ENCODE measurements around the gene ADRM1.

ADRM1 gene

DNA sequence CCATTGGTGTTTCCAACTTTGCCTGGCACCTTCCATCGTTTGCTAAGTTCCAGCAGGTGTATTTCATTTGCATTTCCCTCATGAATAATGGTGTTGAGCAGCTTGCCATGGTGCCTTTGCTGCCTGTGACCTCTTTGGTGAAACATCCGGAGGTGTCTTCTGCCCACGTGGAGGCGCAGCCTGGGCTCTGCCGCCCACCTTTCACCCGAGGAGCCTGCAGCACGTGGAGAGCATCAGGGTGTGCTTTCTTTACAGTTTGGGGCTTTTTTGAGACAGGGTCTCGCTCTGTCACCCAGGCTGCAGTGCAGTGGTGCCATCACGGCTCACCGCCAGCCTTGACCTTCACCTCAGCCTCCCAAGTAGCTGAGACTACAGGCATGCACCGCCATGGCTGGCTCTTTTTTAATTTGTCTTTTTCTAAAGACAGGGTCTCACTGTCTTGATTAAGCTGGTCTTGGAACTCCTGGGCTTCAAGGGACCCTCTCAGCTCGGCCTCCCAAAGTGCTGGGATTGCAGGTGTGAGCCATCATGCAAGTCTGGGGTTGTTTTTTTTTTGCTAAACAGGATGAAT is 3.0 kb upstream of the ADRM1 start:
- DNase-seq = no peak

DNA sequence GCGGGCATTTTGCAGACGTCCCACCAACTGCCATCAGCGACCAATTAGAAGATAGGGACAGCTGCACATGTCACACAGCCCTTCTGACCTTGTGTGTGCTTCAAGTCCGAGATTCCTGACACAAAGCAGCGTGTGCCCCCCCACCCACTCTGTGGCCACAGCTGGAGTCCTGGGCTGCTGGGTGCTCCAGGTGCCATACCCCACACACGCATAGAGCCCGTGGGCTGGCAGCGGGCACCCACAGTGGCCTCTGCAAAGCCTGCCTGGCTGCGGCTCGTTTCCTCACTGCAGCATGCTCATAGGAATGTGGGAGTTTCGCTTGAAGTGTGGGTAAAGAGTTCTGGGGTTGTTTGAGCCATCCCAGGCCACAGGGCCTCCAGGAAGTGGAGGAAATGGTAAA is 2.5 kb upstream of the ADRM1 start:
- no peak for DNase-seq

DNA sequence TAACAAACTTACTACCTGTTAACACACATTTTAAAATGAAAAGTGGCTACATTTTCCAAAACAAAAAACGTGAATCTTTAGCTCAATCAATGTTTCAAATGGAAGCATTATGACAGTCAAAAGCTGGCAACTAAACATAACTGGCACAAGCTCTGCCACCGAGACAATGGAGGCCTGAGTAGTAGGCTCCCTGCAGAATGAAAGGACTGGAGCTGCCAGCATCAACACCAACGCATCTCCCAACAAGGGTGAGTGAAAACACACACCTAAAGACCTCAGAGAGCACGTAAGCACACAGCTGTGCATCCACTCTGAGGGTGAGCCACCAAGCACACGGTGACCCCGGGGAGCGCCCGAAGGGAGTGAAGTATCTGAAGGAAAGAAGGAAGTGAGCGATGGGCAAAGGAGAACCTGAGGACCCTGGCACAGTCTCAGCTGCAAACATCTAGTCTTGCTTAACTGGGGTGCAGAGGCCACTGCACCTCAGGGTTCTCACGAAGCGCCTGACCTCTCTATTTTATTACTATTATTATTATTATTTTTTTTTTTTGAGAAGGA is 1.6 kb upstream of the ADRM1 start:
- no peak for DNase-seq

DNA sequence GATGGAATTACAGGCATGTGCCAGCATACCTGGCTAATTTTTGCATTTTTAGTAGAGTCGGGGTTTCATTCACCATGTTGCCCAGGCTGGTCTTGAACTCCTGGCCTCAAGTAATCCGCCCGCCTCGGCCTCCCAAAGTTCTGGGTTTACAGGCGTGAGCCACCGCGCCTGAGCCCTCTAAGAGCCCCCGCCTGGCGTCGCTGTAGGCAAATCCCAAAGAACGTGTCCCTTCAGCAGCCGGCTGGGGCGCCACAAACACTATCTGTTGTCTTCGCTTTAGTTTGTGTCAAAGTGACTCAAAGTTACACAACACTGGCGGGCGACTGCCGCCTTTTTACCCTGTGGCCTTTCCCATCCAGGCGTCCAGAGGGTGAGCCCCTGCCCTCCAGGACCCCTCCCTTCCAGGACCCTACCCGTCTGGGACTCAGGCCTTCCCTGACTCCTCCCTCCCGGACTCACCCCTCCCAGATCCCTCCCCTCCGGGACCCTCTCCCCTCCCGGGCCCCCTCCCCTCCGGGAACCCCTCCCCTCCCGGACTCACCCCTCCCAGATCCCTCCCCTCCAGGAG is 940 bp upstream of the ADRM1 start:
- peak; percentile 82 for DNase-seq

DNA sequence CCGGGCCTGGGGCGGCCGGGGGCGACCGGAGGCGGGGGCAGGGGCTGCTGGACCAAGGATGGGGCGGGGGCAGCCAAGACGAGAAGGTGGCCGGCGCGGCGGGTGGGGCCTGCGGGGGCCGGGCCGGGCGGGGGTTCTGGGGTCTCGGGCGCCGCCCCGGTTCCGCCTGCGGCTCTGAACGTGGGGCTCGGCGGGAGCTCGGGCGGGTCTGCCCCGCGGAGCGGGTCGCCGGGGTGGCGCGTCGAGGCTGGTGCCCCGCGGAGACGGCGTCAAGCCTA is 204 bp downstream of the ADRM1 start:
- DNase-seq = no peak

DNA sequence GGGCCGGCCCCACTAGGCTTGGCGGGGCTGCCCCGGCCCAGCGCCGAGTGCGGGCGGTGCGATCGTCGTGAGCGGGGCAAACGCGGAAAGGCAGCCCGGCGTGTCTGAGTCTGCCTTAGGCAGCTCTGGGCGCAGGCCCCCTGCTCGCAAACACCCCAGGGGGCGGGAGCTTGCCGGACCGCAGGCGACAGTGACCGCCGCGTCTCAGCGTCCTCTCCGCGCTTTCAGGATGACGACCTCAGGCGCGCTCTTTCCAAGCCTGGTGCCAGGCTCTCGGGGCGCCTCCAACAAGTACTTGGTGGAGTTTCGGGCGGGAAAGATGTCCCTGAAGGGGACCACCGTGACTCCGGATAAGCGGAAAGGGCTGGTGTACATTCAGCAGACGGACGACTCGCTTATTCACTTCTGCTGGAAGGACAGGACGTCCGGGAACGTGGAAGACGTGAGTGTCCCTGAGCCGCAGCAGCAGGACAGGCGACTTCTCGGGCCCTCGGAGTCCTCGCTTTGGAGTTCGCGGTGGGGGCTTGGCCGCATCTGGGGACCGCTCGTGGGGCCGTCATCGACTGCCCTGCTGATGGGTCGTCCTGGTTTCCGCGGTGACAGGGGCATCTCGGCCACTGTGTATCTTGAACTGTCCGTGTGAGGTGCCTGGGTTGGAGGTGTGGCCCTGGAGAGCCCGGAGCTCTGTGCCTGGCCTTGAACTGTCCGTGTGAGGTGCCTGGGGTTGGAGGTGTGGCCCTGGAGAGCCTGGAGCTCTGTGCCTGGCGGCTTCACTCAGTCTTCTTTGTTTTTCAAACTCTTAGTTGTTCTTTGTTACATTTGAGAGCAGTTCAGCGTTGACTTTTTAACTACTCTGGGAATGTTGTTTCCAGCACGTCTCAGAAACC is 786 bp downstream of the ADRM1 start:
- no peak for DNase-seq

DNA sequence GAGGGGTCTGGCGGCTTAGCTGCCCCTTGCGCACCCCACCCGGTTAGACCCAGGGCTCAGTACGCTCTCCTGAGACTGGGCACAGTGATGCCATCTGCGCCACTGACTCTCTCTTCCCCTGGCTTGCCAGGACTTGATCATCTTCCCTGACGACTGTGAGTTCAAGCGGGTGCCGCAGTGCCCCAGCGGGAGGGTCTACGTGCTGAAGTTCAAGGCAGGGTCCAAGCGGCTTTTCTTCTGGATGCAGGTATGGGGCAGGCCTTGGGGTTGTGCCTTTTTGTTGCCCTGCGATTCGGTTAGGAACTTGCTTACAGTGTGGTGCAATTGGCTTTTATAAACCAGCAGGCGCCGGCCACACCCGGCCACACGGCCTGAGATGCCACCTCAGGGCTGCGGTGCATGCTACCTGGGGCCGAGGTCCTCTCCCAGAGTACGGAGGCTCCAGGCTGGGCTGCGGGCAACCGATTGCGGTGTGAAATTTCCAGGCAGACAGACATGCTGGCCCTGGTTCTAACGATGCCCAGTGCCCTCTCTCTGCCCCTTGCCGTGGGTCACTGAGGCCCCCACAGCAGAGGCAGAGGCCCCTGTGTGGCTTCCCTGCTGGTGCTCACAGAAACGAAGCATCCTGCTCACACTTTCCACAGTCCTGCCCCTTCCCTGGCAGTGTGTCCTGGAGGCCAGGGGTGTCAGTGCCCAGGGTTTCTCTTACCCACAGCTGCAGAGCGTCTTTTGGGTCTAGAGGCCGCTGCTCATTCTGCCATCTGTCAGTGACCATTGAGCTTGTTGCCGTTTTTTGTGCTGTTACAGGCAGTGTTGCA is 1.7 kb downstream of the ADRM1 start:
- DNase-seq = no peak

DNA sequence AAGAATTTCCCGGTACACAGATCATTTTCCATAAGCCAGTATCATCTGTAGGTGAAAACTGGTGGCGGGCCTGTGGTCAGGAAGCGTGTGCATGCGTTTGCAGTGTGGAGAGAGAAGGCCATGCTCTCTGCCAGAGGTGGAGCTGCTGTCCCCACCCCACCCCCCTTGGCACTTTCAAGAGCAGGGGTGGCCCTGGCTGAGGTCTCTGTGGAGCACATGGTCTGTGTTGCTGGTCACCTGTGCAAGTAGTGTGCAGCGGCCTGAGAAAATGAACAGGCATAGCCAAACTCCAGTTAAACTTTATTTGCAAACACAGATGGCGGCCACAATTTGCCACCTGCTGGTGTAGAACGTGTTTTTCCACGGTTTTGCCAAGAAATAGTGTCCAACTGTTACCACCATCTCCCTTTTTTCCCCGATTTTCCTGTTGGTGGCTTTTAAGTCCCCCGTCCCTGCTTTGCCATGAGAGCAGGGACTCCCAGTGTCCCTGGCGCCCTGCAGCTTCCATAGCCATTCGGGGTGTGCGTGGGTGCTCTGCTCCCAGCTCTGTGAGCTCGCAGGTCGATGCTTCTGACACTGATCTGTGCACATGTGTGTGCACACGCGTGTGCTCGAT is 2.5 kb downstream of the ADRM1 start:
- no peak for DNase-seq

DNA sequence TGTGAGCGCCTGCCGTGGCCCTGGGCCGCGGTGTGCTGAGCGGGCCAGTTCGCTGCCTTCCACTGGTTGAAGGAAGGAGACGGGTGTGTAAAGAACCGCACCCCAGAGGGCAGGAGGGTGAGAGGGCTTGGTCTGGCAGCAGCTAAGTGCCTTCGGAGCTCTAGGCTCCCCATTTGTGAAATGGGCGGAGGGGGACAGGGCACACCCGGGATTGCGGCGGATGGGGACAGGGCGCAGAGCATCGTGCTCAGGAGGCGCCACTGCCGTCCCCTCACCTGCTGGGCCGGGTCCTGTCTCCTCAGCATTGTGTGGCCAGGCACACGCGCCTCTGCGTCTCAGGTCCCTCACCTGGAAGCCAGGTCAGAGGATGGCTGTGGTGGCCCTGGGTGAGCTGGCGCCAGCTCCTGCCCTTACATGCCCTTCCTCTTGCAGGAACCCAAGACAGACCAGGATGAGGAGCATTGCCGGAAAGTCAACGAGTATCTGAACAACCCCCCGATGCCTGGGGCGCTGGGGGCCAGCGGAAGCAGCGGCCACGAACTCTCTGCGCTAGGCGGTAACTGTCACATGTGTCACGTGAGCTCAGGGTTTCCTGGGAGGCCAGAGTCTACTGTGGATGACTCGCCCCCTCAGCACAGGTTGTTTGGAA is 3.1 kb downstream of the ADRM1 start:
- no peak for DNase-seq

DNA sequence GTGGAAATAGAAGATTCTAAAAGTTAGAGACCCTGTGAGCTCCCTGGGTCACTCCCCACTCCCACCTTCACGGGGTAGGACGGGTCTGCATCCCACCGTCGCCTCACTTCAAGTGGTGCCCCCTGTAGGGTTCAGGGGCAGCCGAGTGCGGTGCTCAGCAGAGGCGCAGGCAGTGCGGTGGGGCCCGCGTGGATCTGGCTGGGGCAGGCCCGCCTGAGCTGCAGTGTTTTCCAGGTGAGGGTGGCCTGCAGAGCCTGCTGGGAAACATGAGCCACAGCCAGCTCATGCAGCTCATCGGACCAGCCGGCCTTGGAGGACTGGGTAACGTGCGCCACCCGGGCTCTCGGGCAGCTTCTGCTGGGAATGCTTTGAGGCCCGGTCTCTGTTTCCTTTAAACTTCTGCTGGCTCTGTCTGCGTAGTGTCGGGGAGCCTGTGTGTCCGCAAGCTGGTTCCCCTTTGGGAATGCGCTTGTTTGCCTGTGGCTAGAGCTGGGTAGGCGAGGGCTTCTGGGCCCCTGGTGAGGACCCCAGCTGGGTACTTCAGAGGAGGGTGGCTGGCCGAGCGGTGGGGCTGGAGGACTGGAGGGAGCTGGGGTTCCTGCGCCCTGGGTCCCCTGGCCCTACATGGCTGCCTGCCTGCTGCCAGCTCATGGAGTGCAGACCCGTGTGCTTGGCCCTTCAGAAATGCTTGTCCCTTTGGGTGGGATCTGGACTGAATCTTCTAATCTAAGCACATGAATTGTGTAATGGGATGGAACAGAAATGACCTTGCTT is 3.8 kb downstream of the ADRM1 start:
- no peak for DNase-seq

DNA sequence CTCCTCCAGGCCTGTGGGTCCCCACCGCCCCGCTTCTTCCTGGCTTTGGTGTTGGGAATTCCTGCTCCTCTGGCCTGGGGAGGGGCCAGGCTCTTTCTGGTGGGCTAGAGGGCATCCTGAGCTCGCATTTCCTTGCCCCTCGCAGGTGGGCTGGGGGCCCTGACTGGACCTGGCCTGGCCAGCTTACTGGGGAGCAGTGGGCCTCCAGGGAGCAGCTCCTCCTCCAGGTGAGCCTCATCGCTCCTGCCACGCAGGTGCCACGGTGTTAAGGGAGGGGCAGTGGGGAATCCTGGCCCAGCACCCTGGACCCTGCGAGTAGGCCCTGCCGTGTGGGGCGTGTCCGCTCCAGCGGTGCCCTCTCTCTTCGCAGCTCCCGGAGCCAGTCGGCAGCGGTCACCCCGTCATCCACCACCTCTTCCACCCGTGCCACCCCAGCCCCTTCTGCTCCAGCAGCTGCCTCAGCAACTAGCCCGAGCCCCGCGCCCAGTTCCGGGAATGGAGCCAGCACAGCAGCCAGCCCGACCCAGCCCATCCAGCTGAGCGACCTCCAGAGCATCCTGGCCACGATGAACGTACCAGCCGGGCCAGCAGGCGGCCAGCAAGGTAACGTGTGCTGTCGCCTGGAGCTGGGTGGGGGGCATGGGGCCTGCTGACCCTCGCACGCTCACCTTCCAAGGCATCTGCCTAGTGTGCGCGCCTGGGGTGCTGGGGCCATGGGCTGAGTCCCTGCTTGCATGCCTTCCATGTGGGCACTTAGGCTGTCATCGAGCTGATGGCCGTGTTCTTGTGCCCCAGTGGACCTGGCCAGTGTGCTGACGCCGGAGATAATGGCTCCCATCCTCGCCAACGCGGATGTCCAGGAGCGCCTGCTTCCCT is 4.7 kb downstream of the ADRM1 start:
- no peak for DNase-seq

DNA sequence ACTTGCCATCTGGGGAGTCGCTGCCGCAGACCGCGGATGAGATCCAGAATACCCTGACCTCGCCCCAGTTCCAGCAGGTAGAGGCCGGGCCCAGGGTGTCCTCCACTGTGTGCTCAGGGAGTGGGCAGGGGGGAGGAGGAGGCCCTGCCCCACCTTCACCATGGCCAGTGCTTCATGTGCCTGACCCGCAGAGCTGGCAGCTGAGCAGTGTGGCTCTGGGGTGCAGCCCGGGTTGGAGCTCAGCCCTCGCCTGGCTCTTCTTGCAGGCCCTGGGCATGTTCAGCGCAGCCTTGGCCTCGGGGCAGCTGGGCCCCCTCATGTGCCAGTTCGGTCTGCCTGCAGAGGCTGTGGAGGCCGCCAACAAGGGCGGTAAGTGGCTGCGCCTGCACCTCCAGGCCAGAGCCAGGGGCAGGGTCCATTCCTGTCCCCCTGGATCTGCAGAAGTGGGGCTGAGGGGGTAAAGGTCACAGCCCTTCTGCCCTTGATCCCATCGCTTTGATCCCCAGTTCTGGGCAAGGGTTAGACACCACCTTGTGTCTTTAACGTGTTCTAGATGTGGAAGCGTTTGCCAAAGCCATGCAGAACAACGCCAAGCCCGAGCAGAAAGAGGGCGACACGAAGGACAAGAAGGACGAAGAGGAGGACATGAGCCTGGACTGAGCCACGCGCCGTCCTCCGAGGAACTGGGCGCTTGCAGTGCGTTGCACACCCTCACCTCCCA is 5.5 kb downstream of the ADRM1 start:
- no peak for DNase-seq

DNA sequence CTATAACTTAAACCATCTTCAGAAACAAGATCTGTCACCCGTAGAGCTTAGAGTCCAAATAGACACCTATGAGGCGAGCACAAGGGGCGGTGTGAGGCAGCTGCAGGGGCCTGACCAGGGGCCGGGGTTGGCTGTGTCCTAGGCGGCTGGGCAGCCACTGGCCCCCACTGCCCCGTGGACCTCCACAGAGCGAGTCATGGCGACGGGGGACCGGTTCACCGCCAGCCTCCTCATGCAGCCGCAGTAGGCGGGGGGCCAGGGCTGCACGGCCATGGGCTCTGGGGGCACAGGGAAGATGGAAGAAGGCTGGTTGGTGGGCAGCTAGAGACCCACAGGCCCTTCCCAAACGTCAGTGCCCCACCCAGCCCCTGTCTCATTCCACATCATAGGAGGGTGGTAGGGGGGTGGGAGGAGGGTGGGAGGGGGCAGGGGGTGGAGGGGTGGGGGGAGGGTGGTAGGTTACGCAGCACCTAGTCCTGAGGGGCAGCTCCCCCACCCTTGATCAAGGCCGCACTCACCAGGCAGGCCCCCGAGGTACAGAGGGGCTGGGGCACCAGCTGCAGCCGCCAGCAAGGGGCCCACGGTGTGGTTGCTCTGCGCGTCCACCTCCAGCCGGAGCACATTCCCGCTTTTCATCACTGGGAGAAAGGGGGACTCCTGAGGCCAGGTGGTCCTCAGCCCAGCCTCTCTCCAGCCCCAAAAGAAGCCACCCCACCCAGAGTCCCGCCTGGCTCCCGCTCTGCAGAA is 6.6 kb downstream of the ADRM1 start:
- no peak for DNase-seq

DNA sequence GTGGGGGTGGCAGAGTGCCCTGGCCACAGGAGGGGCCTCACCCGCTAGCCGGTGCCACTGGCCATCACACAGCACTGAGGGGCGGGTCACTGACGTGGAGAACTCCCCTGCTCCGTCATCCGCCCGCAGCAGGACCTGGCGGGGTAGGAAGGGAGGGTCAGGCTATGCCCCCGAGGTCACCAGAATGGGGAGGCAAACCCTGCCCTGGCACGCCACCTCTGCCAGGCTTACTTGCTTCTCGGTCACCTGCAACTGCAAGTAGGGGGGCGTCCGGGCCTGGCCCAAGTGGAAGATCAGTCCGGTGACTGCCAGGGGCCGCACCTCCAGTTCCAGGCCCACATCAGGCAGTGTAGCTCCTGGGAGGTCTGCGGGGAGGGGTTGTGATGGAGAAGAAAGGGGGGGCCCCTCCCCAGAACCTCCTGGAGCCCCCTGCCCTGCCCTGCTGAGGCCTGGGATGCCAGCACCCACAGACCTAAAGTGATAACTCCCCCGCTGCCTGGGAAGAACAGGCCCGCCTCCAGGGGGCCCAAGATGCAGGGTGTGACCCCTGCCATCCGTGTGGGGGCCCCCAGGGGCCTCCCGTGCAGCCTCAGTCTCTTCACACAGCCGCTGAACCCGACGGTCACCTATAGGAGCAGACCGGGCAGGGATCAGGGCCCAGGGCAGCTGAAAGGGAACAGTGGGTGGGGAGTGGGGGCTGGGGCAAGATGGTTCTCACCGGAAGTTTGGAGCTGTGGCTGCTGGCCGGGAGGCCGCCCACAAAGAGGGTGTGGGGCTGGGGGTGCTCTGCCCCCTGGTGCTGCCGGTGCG is 7.4 kb downstream of the ADRM1 start:
- no peak for DNase-seq

DNA sequence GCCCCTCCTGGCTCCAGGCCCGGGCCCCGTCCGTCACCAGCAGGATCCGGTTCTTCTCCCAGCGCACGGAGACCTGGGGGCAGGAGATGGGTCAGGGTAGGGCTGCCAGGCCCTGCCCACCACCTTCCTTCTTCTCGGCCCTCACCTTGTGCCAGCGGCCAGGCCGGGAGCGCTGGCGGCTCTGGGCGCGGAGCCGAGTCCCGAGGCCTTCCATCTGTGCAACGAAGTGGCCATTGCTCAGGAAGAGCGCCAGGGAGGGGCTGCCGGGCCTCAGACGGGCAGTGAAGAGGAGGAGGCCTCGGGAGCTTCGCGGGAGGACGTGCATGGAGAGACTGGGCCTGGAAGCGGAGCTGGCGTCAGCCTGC is 7.9 kb downstream of the ADRM1 start:
- no peak for DNase-seq

DNA sequence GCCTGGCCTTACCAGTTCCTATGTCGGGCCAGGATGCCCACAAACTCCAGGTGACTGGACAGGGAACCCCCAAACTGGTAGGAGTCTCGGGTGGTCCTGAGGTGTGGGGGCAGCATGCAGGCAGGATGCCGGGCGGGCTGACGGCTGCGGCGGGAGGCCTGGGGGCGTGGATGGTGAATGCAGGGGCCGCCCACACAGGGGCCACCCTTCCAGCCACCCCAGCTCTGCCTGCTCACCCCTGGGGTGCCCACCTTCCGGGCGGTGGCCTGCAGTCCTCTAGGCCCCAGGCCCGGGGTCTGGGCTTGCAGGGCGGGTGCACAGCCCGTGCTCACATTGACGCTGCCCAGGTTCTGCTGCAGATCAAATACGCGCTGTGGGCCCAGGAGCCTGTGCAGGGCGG is 8.4 kb downstream of the ADRM1 start:
- no peak for DNase-seq

DNA sequence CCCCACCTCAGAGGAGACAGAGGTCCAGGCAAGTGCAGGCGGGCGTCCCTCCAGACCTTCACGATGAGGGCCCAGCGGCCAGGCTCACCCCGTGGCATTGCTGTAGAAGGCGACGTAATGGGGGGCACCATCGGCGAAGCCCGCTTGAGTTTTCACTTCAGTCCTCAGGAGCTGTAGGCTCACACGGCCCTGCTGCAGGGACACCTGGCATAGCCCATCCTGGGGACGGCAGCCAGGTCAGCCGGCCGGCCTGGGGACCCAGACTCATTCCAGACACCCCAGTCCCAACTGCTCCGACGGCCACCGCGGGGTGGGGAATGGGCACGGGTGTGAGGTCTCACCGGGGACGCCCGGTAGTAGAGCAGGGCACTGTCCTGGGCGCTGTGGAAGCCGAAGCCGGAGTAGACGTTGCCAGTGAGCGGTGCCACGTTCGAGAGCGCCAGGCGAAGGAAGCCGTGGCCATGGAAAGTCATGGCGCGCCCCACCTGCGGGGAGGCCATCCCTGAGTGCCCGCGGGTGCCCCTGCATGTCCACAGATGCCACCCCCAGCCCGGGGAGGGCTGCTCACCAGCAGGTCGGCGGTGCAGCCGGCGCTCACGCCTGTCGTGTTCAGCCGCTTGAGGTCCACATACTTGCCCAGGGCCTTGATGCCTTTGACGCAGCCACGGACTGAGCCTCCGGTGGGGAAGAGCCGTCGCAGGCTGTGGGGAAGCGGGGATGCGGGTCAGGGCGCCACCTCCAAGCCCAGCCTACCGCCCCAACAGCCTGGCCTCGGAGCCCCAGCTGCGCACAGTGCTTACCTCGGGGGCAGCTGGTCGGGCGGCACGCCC is 9.2 kb downstream of the ADRM1 start:
- no peak for DNase-seq

DNA sequence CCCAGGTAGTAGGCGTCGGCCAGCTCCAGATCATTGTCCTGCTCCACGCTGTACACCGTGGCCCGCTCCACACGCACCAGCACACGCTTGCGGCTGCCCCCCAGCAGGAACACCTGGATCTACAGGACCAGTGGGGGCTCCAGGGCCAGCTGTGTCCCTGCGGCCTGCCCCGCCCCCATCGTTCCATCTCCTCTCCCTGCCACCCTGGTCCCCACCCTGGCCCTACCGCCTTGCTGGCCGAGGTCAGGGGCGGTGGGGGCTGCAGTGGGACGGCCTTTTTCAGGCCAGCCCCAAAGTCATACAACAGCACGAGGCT is 9.8 kb downstream of the ADRM1 start:
- no peak for DNase-seq

All from activated effector memory CD4-positive, alpha-beta T cell treated with Interleukin-2 at 50 U/mL for 16 hours (primary cell).